ENCODE data around the gene DCDC2B.

Gene DCDC2B

GRCh38 chr1:32223683-32224082 is 14.8 kb downstream of the DCDC2B start:
- DNase-seq (ENCODE audit: low spot score) = no peak
- TF ChIP-seq, protein P1, sequence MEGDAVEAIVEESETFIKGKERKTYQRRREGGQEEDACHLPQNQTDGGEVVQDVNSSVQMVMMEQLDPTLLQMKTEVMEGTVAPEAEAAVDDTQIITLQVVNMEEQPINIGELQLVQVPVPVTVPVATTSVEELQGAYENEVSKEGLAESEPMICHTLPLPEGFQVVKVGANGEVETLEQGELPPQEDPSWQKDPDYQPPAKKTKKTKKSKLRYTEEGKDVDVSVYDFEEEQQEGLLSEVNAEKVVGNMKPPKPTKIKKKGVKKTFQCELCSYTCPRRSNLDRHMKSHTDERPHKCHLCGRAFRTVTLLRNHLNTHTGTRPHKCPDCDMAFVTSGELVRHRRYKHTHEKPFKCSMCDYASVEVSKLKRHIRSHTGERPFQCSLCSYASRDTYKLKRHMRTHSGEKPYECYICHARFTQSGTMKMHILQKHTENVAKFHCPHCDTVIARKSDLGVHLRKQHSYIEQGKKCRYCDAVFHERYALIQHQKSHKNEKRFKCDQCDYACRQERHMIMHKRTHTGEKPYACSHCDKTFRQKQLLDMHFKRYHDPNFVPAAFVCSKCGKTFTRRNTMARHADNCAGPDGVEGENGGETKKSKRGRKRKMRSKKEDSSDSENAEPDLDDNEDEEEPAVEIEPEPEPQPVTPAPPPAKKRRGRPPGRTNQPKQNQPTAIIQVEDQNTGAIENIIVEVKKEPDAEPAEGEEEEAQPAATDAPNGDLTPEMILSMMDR (IDR thresholded peaks at IDR 0.05) = no peak
- Histone ChIP-seq H3K4me3 (peak overlapping the region; percentile 94), H3K27ac (peak overlapping the region in 1 of 2 donors; percentile 97)

DNA sequence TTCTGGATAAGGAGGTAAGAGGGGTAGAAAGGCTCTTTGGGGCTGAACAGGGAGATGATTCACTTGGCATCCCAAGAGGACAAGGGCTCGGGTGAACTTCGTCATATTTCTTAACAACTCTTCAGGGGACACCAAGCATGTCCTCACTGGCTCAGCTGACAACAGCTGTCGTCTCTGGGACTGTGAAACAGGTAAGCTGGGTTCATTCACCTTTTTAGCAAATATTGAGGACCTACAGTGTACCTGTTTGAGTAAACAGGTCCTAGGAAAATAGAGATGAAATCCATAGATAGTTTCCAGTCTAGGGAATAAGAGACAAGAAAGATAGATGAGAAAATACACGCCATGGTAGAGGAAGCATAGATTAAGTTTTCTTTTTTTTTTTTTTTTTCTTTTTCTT is 15.4 kb downstream of the DCDC2B start:
- Histone ChIP-seq H3K27ac (peak overlapping the region in 1 of 2 donors; percentile 5), H3K4me3 (no peak overlapping the region)
- DNase-seq (ENCODE audit: low spot score) = no peak
- TF ChIP-seq, protein P1 (IDR thresholded peaks at IDR 0.05) = no peak

DNA sequence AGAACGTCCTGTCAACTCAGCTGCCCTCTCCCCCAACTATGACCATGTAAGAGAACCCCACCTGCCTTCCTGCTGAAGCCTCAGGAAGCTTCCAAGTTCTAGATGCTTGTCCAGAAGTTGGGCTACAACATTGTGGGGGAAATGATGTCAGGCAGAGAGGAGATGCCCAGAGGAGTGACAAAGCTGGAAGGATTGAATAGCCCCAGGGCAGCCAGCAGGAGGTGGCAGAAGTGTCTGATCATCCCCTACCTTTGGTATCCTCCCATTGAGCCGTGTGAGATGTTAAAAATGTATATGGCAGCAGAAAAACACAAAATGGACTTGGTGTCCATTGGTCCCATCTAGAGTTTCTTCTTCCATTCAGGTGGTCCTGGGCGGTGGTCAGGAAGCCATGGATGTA is 19.9 kb downstream of the DCDC2B start:
- Histone ChIP-seq H3K27ac (no peak overlapping the region), H3K4me3 (no peak overlapping the region)
- no peak for DNase-seq (ENCODE audit: low spot score)
- TF ChIP-seq, protein P1 (IDR thresholded peaks at IDR 0.05) = no peak

DNA sequence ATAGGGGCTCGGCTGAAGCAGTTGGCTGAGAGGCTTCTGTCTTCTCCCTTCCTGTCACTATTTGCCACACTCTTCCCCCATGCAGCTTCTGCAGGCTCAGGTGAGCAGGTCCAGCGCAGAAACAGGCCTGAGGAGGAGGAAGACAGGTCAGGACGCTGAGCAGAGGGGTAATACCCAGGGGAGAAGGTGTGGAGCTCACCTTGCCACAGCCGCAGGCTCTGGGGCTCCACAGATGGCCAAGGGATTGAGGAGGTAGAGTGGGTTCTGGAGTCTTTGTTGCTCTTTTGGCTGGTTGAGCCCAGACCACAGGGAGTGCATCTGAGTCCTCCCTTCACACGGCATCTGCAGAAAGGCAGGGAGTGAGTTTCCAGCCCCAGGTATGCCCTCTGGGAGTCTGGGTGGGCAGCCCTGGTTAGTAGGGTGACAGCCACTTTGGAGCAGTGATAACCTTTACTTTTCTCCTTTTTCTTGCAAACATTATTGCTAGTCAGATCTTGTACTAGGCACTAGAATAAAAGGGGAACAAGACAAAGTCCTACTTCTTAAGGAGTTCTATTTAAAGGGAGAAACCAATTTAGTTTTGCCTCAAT is 23.0 kb downstream of the DCDC2B start:
- DNase-seq (ENCODE audit: low spot score) = no peak
- TF ChIP-seq, protein P1 (IDR thresholded peaks at IDR 0.05) = no peak
- H3K4me3 ChIP-seq = no peak overlapping the region
- no peak overlapping the region for H3K27ac ChIP-seq

GRCh38 chr1:32232558-32233304 is 23.8 kb downstream of the DCDC2B start:
- H3K4me3 ChIP-seq = no peak overlapping the region
- TF ChIP-seq, protein P1 (IDR thresholded peaks at IDR 0.05) = no peak
- no peak overlapping the region for H3K27ac ChIP-seq
- DNase-seq (ENCODE audit: low spot score) = no peak

GRCh38 chr1:32234792-32235191 is 25.9 kb downstream of the DCDC2B start:
- no peak for DNase-seq (ENCODE audit: low spot score)
- Histone ChIP-seq H3K4me3 (no peak overlapping the region), H3K27ac (peak overlapping the region in 1 of 2 donors; percentile 1)
- TF ChIP-seq, protein P1 (IDR thresholded peaks at IDR 0.05) = no peak

GRCh38 chr1:32239337-32239736 is 30.4 kb downstream of the DCDC2B start:
- TF ChIP-seq, protein P1 (IDR thresholded peaks at IDR 0.05) = no peak

More at GRCh38 chr1:32239337-32239736, 30.4 kb downstream of the DCDC2B start:
- DNase-seq (ENCODE audit: low spot score) = no peak
- Histone ChIP-seq H3K27ac (peak overlapping the region in 1 of 2 donors; percentile 91), H3K4me3 (no peak overlapping the region)

Data from coronary artery (tissue), 2 donors.